Activated T-cell treated with anti-CD3 and anti-CD28 coated beads, Interleukin-2, amount 50 U/mL, for 48 hours (primary cell): ENCODE results near the gene RBMS1.

ENCODE experiments used
- DNase-seq, 2 experiments: peaks; one replicate each; pipeline ENCODE4 v3.0.0-alpha.2; 2020

The RBMS1 gene

DNA sequence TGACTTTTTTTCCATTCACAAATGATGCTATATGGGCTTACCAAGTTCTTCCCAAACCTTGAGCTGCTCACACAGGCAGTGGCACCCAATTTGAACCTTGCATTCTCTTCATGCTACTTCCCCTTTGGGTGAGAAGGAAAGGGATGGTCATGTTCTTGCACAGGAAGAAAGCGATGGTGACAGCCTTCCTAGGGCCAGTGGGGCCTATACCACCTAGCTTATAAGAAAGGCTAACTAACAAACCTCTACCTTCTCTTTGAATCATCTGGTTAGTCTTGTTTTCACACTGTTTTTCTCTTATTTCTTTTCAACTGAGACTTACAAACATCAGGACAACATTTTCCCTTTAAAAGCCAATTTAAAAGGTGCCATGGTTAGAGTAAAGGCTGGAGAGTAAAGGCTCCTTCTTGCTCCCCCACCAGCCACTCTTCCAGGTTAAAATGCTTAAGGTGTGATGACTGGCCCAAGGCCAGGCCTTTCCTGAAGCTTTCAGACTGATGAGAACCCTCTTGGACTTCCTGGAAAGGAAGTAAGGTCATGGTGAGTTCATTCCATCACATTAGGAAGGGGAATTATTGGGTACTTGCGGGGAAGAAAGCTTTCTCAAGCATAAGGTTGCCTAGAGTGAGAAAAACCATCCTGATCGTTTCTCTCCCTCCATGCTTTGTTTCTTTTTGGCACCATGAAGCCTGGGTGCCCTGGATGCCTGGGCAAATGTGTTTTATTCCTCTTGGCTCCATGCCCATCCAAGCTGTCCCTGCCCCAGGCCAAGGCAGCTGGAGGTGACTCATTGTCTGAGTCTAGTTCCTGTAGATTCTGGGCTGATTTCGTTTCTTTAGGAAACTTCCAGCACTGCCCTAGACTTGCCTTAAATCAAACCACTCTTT is 252.1 kb downstream of the RBMS1 start:
- no peak for DNase-seq

DNA sequence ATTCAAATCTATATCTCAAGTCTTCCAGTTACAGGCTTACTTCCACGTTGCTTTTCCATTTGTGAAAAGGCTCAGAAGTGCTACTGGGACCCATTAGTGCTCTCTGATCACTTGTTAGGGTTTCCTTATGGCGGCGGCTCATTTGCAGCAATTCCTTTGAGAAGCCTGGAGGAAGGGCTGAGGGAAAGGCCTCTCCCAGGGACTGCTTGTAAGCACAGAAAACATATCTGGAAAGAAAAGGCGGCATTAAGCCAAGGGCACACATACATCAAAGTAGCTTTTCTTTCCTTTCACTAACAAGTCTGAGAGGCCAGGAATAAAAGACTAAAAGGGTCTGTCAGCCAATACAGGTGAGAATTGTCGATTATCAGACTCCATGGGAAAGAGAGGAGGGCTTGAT is 254.2 kb downstream of the RBMS1 start:
- DNase-seq = no peak

DNA sequence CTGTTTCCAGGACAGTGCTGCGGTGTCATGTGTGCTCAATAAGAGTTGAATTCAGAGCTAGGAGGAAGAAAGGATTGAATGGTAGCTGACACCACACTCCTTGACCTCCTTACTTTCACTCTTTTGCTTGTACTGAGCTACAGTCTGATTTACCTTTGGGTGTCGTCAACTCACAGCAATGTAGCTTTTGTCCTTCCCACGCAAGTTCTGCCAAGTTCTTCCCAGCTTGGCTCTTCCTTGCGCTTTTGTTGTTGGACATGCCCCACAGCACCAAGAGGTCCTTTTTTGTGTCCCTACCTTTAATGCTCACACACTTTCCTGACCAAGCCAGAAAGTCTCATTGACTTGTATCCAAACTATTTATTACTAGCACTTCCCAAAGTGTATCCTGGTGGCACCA is 255.2 kb downstream of the RBMS1 start:
- DNase-seq = no peak

DNA sequence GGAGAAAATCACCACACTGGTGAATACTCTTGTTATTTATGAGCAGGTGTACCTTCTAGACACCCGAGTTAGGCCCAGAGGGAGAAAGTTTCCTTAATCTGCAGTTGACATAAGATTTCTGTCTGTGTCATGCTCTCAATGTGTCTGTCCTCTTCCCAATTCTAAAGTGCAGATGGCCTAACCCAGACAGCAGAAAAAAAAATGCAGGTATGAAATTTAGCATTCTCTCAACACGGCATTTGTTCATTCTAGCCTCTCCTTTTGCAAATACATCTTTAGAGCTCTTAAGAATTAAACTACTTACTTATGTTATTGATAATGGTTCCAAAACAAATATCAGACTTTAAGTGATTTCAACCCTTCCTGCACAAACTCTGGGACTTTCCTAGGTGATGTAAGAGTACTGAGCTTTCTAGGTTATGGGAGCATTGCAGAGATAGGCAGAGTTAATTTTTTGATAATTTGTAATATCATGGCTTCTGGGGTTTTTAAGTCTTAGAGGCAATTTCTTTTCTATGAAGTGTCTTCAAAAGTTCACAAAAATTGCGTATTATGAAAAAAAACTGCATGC is 260.6 kb downstream of the RBMS1 start:
- no peak for DNase-seq

DNA sequence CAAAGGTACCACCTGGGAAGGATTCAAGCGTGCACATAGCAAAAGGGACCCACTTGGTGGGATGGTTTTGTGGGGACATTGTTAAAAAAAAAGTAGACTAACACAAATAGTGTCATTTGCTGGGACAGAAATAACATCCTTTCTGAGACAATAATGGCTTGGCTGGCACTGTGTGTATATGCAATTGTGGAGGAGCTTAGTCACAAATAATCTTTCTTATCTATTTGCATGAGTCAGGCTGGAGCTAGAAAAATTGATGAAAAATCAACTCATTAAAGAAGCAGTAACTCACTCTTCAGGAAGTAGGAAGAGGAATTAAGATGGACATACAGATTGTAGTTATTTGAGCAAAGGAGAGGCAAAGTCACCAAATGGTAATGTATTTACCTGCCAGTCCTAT is 264.0 kb downstream of the RBMS1 start:
- DNase-seq = no peak

- no peak for DNase-seq
These were observed 265.3 kb downstream of the RBMS1 start for GRCh38 chr2:160228141-160228917.

GRCh38 chr2:160227293-160227915 is 266.2 kb downstream of the RBMS1 start:
- no peak for DNase-seq

DNA sequence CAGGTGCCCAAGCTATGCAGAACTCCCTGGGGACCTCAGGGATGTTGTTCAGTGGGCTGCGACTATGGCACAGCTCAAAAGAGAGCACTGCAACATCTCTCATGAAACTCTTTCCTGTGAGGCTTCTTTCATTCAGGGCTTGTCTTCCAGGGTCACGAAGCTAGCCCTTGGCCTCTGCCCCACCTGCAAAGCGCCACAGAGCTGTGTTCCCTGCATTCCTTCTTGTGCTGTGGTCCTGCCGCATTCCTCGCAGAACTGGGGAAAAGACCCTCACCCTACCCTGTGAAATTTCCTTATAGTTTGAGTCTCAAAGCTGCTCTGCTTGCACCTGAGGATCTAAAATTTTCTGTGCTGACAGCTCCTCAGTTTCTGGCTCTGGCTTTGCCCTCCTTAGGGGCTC is 267.2 kb downstream of the RBMS1 start:
- no peak for DNase-seq

- no peak for DNase-seq
These were observed 267.9 kb downstream of the RBMS1 start for GRCh38 chr2:160225722-160226121.

GRCh38 chr2:160224507-160224906 is 269.1 kb downstream of the RBMS1 start:
- no peak for DNase-seq

- peak; percentile 43 to 55 for DNase-seq
These were observed 269.5 kb downstream of the RBMS1 start for GRCh38 chr2:160224060-160224459.

DNA sequence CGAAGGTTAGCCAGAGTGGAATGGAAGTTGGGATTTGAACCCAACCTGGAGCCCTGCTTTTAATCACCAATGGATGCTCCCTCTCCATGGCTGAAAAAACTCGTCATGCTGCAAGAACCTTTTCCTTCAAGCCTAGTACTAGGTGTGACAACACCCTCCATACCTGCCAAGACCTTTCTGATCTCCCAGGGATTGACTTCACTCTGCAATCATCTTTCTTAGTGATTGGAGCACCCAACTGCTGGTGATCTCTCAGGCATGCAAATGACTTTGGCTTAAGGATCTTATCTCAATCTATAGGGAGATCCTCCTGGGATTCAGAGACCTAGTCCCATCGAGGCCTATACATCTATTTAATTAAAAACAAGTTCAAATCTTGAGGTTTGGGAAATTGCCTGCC is 270.0 kb downstream of the RBMS1 start:
- no peak for DNase-seq

DNA sequence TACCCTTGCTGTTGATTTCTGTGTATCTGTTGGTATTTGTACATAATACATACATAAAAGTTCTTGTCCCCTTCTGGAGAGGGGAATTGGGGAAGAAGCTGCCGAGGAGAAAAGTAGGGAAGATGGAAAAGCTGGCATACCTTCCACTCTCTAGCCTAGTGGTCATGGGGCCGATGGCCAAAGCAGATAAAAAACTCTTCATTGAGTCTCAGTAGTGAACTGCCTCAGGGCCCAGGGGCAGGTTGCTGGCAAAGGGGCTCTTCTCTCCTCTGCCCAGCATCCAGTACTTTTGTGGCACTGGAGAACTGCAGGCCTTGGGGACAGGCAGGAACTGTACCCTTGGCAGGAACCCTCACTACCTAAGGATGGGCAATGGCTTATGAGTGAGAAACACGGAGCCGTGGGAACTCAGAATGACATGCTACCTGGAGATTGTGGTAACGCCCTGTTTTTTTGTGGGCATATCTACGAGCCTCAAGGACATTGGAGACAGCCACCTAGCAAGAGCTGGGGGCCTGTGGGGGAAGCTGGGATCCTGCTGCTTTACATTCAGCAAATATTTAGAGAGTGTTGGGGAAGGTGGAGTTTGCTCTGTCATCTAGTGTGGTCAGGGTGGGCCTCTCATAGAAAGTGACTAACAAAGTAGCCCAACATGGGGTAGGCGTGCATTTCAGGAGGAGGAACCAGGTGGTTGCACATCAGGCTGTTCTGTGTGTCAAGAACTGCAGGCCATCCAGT is 270.9 kb downstream of the RBMS1 start:
- DNase-seq = no peak
